ENCODE data around the gene ADAMTSL1. TPM values are rescaled to one million over a fixed set of nuclear protein-coding genes. Genes with fewer than 3 reads are reported as not detected.

ADAMTSL1 gene
- total and polyA plus RNA-seq, 9 of the 15 experiments (the other 6 are each of a cell fraction or from before 2014, with no cell fraction given): 0.01 TPM; not detected in 8

DNA sequence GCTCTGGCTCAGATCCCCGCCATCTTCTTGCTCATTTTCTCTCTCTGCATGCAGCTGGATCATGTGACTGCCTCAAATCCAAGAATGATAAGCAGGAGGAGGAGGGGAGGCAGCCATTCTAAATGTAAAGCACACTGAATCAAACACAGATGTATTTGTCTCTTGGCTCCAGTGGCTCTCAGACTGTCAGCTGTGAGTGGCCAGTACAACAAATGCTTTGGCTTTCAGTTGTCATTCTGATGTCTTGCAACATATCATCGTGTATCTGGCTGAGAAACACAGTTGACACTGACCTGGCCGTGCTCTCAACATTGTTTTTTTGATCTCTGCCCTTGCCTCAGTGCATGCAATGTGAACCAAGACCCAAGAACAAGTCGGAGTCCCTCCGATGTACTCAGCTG is 233.1 kb downstream of the ADAMTSL1 start:
- BruUV-seq (replicated peaks): no TSS peak
- peak in 1 of 4 experiments; percentile 1 for DNase-seq (ENCODE audit: extremely low read depth in 1 of 4, low spot score in 3 of 4)
- WGBS (ENCODE audit: insufficient coverage, low coverage, missing lambda C conversion rate): 0% methylated on average over 4 of the region's 5 CpGs
- intact Hi-C loops (cut with micrococcal nuclease): no loop called here
- Histone ChIP-seq H3K4me3 (no peak overlapping the region), H3K9ac (ENCODE audit: insufficient read depth in 1 of 2, low read depth in 2 of 2, low read length in 2 of 2) (no peak overlapping the region), H3K9me3 (replicated peaks; ENCODE audit: control insufficient read depth, insufficient read depth, low read depth, low read length) (no peaks in the 10 kb centered on the region), H3K9me1 (ENCODE audit: control insufficient read depth, insufficient read depth, low read length) (no peaks in the 10 kb centered on the region), H3K27me3 (ENCODE audit: control insufficient read depth in 2 of 2, insufficient read depth in 2 of 2, low read length in 2 of 2) (no peaks in the 10 kb centered on the region), H4K20me1 (replicated peaks; ENCODE audit: control insufficient read depth, insufficient read depth, low read length) (no peaks in the 10 kb centered on the region), H3K79me2 (ENCODE audit: control insufficient read depth, insufficient read depth, low read length) (no peaks in the 10 kb centered on the region), H2AFZ (ENCODE audit: low read depth, low read length) (0 out of 2 replicates have a peak overlapping the region, but pooled peaks have one; percentile 24), H3K36me3 (ENCODE audit: control insufficient read depth, insufficient read depth, low read length) (no peaks in the 10 kb centered on the region), H3K4me1 (replicated peaks in 1 of 2; ENCODE audit: control insufficient read depth in 2 of 2, insufficient read depth in 2 of 2, low read length in 2 of 2) (no peaks in the 10 kb centered on the region), H3K27ac (ENCODE audit: extremely low read depth, low read depth, low read length) (no peak overlapping the region), H3K4me2 (ENCODE audit: insufficient read depth, low read length) (no peak overlapping the region)
- in situ Hi-C loops (cut with MboI): no loop called here
- CTCF ChIA-PET (ENCODE audit: low intra/inter-chr PET ratio): no interaction called here
- TF ChIP-seq, protein P1, sequence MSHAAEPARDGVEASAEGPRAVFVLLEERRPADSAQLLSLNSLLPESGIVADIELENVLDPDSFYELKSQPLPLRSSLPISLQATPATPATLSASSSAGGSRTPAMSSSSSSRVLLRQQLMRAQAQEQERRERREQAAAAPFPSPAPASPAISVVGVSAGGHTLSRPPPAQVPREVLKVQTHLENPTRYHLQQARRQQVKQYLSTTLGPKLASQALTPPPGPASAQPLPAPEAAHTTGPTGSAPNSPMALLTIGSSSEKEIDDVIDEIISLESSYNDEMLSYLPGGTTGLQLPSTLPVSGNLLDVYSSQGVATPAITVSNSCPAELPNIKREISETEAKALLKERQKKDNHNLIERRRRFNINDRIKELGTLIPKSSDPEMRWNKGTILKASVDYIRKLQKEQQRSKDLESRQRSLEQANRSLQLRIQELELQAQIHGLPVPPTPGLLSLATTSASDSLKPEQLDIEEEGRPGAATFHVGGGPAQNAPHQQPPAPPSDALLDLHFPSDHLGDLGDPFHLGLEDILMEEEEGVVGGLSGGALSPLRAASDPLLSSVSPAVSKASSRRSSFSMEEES (CRISPR knock-in tag; IDR thresholded peaks at IDR 0.05): peak; percentile 72
- no peak for TF ChIP-seq RNF219 (CRISPR knock-in tag; IDR thresholded peaks at IDR 0.05)
- no peak for ATAC-seq
- FAIRE-seq: no peak
- POLR2A ChIA-PET: no interaction called here

Measured in K562 (cell line).